GM21515 (cell line): Measurements from ENCODE around the gene SCAF8.
A peak's percentile ranks its signal among the peaks of the same experiment; 100 is the strongest.
"Not testable (repeated sequence)": the region's sequence is repeated elsewhere in the genome, so short reads cannot be mapped to it uniquely, and the experiment has no call there.

Source experiments
- ATAC-seq: cut with Tn5 transposase; IDR thresholded peaks from one replicate; pipeline ENCODE4 v1.9.1; 2021; ENCODE audit not compliant: unreplicated experiment

The SCAF8 gene

DNA sequence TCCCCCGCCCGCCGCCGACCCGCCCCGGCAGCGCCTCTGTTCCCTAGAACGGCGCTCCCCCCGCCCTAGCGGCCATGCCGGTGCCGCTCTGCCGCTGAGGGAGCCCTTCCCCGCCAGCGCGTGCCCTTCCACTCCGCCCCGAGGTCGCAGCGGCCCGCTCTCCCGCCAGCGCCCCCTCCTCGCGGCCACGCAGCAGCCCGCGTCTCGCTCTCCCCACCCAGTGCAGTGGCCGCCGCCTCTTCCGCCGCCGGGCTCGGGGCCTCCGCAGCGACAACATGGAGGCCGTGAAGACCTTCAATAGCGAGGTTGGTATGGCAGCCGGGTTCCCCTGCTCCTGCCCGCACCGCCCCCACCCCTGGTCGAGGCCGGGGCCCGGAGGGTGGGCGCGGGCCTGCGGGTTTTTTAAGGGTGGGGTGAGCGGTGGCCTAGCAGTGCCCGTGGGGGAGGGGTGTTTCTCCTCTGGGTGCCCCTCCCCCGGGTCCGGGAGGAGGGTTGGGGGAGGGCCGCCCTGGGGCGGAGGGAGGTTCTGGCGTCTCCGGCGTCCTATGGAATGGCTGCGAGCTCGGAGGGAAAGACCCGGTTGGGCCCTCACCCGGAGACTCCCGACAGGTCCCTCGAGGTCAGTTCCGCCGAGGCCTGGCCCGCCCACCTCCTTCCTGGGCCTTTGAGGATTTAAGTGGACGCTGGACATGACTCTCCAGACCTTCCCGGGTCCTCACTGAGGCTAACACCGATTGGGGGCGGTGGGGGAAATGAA lies 588 bp downstream of the SCAF8 start:
- ATAC-seq: peak; percentile 63

DNA sequence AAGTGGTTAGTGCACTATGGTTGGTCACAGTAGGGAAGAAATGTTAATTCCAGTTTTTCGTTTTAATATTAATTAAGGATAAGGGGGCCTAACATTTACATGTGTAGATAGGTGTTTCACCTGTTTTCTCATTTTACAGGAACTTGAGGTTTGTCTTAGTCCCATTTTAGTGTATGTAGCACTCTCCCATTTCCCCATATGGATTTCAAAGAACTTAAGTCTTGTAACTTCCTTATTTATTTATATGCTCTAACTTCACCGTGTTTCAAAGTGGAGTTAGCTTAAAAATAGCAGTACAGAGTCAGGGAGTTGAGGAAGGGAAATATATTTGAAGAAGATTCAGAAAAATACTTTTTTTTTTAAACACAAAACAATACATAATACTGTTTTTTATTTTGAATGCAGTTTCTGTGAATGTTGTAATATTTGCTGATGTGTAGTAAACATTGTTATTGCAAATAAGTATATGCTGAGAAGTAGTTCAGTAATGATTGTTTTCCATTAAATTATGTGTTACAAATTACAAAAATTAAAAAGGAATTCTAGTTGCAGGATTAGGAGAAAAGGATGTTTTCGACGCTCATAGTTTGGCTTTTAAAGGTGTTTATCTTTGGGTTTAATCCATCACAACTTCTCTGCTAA lies 3.5 kb downstream of the SCAF8 start:
- no peak for ATAC-seq

DNA sequence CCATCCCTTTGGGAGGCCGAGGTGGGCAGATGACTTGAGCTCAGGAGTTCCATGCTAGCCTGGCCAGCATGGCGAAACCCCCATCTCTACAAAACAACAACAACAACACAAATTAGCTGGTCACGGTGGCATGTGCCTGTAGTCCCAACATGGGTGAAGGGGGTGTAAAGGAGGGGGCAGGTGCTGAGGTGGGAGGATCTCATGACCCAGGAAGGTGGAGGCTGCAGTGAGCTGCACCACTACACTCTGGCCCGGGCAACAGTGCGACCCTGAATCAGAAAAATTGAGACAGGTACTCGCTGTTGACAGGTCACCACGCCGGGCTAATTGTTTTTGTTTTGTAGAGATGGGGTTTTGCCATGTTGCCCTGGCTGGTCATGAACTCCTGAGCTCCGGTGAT lies 4.2 kb downstream of the SCAF8 start:
- ATAC-seq: no peak

DNA sequence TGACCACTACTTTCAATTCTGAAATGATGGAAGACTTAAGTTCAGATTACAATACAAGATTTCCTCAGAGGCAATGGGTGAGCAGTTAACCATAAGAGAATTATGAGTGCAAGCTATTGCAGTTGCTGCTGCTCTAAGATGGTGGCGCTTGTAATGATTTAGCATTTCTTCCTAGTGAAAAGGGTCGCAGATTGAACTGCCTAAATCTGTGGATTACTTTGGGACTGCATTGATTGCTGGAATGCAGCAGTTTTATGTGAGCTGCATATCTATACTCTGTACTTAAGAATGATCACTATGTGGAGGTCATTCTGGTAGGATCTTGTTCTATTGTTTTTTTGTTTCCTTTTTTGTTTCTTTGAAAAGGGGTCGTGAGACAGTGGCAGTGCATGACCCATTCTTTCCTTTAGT lies 5.3 kb downstream of the SCAF8 start:
- no peak for ATAC-seq

DNA sequence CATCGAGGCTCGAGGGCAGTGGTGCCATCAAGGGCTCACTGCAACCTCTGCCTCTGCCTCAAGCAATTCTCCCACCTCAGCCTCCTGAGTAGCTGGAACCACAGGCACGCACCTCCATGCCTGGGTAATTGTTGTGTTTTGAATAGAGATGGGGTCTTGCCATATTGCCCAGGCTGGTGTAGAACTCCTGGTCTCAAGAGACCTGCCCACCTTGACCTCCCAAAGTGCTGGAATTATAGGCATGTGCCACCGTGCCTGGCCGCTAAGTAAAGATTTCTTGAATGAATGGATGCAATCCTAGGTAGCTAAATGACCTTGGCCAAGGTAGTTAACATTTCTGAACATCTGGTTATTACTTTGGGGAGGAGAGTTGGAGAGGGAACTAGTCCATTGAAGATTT lies 7.4 kb downstream of the SCAF8 start:
- no peak for ATAC-seq

DNA sequence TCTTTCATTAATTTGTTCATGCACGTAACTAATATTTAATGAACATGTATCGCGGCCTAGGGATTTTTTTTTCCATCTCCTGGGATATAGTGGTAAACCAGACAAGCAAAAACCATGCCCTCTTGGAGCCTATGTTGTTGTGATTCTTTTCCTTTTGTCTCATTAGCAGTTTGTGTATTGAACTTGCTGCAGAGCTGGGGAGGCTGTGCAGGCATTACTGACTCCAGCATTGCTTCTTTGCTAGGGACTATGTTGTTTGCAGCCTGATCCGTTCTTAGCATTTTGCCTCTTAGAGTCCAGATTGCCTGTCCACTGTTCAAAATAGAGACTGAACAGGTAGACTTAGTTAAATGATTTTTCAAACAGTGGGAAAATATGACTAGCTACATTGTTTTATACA lies 9.7 kb downstream of the SCAF8 start:
- ATAC-seq: no peak

DNA sequence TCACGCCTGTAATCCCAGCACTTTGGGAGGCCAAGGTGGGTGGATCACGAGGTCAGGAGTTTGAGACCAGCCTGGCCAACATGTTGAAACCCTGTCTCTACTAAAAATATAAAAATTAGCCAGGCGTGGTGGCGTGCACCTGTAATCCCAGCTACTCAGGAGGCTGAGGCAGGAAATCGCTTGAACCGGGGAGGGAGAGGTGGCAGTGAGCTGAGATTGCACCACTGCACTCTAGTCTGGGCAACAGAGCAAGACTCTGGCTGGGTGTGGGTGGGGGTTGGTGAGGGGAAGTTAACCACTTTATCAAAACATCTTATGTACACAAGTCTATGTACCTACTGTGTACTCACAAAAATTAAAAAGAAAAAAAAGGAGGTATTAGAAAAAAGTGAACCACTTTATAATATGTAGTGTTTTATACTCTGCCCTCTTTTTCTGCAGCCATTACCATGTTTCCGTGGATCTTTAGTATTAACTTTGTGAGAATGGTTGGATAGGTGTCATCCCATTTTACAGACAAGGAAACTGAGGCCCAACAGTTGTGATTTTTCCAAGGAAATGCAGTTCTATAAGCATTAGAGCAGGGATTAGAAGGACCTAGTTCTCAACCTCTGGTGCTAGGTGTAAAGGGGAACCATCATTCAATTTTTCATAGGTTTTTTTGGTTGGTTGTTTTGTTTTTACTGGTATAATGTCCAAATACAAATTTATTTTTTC lies 11.0 kb downstream of the SCAF8 start:
- ATAC-seq: not testable (repeated sequence)

DNA sequence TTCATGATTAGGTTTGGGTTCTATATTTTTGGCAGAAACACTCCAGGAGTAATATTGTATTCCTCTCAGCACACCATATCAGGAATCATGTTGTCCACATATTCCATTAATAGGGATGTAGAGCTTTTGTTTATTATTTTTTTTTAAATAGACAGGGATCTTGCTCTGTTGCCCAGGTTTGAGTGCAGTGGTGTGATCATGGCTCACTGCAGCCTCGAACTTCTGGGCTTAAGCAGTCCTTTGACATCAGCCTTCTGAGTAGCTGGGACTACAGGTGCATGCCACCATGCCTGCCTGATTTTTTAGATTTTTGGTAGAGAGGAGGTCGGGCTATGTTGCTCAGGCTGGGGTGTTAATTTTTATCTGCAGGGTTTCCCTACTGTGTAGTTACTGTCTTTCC lies 12.0 kb downstream of the SCAF8 start:
- ATAC-seq: no peak

DNA sequence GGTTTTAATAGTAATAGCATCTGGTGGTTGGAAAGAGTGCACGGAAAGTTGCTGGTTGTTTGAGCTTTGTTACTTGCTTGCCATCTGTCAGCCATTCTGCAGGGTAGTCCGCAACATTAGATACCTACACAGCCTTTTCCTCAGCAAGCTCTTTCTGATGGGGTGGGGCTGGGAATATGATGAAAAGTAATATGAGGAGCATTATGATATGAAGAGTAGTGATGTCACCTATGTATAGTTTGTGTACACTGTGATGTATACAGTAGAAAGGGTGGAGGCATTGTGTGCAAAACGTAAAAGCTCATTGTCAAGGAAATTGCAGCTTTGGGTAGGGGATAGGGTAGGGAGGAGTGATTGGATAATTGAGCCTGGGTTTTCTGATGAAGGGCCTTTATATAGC lies 16.1 kb downstream of the SCAF8 start:
- ATAC-seq: no peak

DNA sequence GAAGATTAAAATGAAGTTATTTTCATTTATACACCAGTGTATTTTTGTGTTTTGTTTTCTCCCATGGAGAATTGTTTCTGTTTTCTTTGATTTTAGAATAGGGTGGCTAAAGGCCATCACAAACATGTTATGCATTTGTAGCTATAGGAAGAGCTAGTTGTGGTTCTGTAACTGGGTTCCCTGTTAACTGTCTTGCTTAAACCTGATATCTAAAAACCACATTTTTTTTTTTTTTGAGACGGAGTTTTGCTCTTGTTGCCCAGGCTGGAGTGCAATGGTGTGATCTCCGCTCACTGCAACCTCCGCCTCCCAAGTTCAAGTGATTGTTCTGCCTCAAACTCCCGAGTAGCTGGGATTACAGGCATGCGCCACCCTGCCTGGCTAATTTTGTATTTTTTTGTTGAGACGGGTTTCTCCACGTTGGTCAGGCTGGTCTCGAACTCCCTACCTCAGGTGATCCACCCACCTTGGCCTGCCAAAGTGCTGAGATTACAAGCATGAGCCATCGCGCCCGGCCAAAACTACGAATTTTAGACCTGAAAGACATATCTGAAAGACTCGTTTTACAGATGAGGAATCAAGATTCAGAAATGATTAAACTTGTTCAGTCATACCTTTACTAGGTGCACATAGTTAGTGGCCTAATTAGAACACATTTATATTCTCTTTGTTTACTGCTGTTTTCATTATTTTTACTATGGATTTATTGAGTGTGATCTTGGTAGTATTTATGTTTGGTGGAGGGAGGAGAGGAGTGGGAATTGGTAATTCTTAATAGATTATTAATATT lies 18.0 kb downstream of the SCAF8 start:
- no peak for ATAC-seq

DNA sequence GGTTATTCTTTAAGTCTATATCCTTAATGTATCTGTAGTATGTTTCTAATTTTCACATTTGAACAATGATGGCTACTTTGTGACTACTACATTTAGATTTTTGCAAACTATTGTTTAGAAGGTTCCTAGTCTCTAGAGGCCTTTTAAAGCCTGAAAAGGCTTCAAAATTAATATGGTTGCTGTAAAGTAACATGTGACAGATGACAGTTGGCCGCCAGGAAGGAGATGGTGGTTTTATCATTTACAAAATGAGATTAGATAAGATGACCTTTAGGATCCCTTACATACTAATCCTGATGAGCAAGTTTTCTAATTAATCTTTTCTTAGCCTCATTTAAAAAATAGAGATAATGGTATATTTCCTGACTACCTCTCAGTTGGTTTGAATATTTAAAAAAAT lies 18.8 kb downstream of the SCAF8 start:
- no peak for ATAC-seq

DNA sequence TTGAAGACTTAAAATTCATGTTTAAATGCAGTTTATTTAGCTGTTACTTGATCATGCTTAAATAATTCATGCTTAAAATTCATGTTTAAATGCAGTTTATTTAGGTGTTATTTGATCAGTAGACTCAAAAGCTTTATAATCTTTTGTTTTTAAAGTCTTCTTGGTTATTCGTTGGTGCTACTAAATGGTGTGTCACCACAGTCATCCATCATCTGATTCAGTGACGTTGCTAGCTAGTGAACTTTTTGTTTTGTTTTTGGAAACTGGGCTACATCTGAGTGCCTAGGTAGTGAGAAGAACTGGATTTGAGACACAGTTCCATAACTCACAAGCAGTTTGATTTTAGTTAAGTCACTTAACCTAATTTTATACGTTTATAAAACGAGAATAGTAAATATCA lies 20.9 kb downstream of the SCAF8 start:
- ATAC-seq: no peak

DNA sequence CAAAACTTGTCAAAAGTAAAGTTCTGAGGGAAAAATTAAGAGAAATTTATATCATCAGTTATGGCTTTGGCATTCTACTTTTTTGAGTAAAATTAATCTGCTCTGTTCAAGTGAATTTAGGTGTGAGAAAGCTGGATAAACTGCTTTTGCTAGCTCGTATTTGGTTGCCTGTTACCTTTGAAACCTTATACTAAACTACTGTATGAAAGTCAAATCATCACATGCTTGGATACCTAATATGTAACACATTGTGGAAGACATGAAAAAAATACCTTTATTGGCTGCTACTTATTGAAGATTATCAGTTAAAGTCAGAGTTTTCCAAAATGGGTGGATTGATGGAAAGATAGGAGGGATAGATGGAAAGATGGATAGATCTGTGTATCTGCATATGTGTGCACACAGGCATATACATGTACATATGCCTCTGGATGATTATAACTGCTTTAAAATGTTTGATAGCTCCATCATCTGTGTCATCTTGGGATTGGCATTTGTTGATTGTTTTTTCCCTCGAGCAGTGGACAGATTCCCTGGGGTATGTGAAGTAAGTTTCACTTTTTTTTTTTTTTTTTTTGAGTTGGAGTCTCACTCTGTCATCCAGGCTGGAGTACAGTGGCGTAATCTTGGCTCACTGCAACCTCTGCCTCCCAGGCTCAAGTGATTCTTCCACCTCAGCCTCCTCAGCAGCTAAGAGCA lies 24.3 kb downstream of the SCAF8 start:
- no peak for ATAC-seq

DNA sequence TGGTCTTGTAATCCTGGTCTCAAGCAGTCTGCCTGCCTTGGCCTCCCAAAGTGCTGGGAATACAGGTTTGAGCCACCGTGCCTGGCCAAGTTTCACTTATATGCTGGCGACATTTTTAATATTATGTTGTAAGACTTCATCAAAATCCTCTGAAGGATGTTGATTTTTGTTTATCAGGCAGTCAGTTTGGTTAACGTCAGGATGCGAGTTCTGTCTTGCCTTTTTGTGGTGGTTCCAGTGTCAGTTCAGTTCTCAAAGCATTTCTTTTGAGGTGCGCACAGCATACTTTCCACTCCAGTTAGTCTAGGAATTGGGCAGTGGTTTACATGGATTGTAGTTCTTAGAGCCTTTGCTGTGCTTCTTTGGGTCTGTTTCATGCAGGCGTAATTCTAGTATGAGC lies 24.9 kb downstream of the SCAF8 start:
- ATAC-seq: no peak

DNA sequence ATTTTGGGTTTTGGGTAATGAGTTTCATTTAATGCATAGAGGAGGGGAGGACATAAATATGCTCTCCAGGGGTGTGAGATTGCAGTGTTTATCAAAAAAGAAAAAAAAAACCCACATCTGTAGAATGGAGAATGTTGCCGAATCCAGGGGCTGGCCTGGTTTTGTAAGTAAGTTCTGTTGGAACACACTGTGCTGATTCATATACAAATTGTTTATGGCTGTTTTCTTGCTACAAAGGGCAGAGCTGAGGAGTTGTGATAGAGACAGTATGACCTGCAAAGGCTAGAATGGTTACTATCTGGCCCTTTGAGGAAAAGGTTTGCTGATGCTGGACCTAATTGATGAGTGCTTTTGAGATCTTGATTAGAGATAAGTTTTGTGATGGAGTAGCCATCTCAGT lies 30.4 kb downstream of the SCAF8 start:
- ATAC-seq: no peak

DNA sequence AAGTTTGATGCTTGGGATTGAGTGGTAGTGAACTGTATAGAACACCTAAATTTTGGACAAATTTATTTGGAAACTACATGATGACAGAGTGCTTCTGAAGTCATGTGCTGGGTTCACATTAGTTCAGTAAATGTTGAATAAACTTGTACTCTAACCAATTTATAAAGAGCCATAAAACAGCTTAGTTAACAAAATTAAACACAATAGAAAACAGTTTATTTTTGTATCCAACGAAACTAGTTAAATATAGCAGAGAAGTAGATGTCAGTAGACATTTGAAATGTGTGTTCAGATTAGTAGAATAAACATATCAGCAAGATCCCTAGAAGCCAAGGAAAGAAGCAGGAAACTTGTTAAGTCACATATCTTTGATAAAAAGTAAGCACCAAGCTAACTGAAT lies 32.1 kb downstream of the SCAF8 start:
- ATAC-seq: no peak

DNA sequence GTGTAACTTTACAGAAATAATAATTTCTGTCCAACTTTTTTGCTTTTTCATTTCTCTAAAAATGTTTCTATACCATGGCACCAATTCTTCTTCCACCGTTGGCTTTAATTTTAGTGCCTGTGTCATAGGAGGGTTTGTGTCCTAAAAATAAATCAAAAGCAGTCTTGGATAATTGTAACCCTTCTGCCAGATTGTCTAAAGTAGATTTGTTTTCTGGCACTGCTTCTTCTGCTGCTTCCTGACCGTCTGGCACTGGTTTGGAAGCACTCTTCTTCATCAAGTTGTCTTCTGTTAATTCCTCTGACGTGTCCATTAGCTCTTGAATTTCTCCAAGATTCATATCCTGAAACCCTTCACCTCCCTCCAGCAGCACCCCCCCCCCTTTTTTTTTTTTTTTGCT lies 33.1 kb downstream of the SCAF8 start:
- ATAC-seq: no peak

DNA sequence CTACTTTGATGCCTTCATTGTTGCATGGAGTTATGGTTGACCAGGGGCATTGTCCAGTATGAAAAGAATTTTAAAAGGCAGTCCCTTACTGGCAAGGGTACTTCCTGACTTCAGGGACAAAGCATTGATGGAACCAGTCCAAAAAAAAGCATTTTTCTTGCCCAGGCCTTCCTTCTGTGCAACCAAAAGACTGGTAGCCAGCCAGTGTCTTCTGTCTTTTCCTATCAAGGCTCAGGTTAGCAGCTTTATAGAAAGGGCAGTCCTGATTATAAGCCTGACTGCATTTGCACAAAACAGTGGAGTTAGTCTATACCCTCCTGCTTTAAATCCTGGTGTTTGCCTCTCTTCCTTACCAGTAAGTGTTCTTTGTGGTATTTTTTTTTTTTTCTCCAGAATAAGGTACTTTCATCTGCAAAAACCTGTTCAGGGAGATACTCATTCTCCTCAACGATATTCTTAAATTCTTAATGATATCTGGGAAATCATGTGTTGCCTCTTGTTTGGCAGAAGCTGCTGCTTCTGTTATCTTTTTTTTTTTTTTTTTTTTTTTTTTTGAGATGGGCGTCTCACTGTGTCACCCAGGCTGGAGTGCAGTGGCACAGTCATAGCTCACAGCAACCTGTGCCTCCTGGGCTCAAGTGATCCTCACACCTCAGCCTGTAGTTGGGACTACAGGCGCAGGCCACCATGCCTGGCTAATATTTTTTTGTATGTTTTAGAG lies 33.9 kb downstream of the SCAF8 start:
- ATAC-seq: no peak

DNA sequence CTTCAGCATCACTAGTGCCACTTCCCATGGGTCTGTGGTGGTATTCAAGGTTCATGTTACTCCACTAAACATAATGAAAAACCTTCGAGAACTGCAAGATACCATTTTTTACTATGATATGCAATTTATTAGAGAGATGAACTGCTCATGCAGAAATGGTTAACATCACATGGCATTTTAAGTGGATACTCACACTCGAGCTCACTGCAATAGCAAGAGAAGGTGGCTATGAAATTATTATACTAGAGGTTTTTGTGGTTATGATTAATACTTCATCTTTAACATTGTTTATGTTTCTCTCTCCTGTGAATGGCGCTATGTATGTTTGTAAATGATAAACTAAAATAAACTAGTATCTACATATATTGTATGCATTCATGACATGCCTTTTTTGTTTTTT lies 35.1 kb downstream of the SCAF8 start:
- no peak for ATAC-seq

DNA sequence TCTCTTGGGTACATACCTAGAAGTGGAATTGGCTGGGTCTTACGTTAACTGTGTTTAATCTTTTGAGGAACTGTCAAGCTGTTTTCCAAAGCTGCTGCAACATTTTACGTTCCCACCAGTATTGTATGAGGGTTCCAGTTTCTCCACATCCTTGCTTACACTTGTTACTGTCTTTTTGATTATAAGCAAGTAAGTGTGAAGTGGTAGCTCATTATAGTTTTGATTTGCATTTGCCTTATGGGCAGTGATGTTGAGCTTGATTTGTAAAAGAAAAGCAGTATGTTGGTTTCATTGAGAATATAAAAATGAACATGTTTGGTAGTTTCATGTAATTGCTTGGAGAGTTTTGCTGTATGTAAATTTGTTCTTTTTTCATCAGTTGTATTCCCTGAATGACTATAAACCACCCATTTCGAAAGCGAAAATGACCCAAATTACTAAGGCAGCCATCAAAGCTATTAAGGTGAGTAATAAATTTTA lies 40.4 kb downstream of the SCAF8 start:
- peak; percentile 95 for ATAC-seq
